Dermis blood vessel endothelial cell (primary cell): ENCODE data around the gene IRF4. TPM values are rescaled to one million over a fixed set of nuclear protein-coding genes. Genes with fewer than 3 reads are reported as not detected.

Source experiments
- DNase-seq: peaks from one replicate; pipeline ENCODE4 v3.0.0; 2010
- total RNA-seq: library from RNA; depleted of rRNA; stranded (reverse); fragments of >200 nt; gene quantifications from 2 replicates; pipeline ENCODE4 v1.2.3, GENCODE V29; 2014

The IRF4 gene
- total RNA-seq, 1 donor from 2014 or later, result not detected

DNA sequence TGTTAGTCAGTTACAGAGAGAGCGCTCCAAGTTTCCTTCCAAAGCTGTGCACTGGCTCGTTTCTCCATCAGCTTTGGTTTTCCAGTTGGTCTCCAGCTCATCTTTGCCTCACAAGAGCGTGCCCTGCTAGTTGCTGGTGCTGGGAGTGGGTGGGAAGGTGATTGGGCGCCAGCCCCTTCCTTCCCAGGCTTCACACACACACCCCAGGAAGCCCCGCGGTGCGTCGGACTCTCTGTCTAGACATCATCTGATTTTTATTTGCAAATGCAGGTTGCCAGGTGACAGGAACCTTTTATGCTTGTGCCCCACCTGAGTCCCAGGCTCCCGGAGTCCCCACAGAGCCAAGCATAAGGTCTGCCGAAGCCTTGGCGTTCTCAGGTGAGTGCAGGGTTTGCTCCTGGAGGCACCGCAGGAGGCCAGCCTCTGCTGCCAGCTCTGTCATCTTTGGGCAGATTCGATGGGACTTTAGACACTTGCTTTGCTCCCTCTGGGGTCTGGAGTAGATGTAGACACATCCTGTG is 7.1 kb downstream of the IRF4 start:
- DNase-seq, result no peak

GRCh38 chr6:399785-400534 is 8.4 kb downstream of the IRF4 start:
- no peak for DNase-seq

- no peak for DNase-seq
Observed at GRCh38 chr6:400815-401214, 9.3 kb downstream of the IRF4 start.

- no peak for DNase-seq
Observed at GRCh38 chr6:401239-401993, 9.9 kb downstream of the IRF4 start.

- DNase-seq, result no peak
Observed at GRCh38 chr6:401994-402640, 10.6 kb downstream of the IRF4 start.

- DNase-seq, result no peak
Observed at GRCh38 chr6:402901-403658, 11.5 kb downstream of the IRF4 start.

- no peak for DNase-seq
Observed at GRCh38 chr6:403659-404655, 12.4 kb downstream of the IRF4 start.

GRCh38 chr6:404685-405423 is 13.3 kb downstream of the IRF4 start:
- DNase-seq, result no peak

GRCh38 chr6:408148-408547 is 16.6 kb downstream of the IRF4 start:
- DNase-seq, result no peak

DNA sequence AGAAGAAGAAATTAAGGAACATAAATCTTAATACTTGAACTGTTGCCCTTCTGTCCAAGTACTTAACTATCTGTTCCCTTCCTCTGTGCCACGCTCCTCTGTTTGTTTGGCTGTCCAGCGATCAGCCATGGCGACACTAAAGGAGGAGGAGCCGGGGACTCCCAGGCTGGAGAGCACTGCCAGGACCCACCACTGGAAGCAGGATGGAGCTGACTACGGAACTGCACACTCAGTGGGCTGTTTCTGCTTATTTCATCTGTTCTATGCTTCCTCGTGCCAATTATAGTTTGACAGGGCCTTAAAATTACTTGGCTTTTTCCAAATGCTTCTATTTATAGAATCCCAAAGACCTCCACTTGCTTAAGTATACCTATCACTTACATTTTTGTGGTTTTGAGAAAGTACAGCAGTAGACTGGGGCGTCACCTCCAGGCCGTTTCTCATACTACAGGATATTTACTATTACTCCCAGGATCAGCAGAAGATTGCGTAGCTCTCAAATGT is 17.1 kb downstream of the IRF4 start:
- peak; percentile 54 for DNase-seq

DNA sequence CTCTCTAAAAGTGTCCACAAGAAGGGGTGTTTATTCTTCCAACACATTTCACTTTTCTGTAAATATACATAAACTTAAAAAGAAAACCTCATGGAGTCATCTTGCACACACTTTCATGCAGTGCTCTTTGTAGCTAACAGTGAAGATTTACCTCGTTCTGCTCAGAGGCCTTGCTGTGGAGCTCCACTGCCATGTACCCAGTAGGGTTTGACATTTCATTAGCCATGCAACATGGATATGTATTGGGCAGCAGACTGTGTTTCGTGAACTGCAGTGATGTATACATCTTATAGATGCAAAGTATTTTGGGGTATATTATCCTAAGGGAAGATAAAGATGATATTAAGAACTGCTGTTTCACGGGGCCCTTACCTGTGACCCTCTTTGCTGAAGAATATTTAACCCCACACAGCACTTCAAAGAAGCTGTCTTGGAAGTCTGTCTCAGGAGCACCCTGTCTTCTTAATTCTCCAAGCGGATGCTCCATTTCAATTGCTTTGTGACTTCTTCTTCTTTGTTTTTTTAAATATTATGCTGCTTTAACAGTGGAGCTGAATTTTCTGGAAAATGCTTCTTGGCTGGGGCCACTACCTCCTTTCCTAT is 17.9 kb downstream of the IRF4 start:
- DNase-seq, result no peak

- DNase-seq, result no peak
Observed at GRCh38 chr6:410555-411395, 19.2 kb downstream of the IRF4 start.

DNA sequence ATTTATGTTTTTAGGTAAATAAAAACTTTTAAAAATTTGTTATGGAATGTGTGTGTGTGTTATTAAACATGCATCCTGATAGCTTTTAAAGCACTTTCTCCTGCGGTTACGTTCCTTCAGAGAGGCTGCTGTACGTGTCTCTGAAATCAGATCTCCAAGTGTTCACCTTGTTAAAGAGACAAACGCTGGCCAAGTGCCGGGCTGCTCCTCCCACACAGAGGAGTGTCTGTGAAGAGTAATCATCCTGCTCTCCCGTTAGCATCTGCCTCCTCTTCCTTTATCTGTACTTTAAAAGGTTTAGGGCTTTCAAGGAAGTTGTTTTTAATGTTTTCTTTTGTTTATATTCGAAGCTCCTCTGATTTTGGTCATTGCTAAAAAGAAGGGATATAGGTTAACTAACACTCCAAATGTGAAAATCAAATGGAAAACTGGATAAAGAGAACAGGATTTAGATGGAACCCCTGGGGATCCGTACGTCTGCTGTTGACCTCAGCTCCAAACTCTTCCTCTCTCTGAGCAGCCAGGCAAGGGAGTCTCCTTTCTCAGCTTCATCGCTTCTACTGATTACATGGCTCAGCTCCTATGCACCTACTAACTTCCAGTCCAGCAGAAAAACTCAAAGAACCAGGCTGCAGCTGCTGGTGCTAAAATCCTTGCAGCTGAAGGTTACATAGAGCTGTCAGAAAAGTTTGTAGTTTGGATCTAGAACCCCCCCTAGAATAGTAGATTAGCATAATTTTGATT is 20.0 kb downstream of the IRF4 start:
- no peak for DNase-seq

GRCh38 chr6:412146-412886 is 20.8 kb downstream of the IRF4 start:
- DNase-seq, result no peak

- no peak for DNase-seq
Observed at GRCh38 chr6:414447-414846, 22.9 kb downstream of the IRF4 start.

DNA sequence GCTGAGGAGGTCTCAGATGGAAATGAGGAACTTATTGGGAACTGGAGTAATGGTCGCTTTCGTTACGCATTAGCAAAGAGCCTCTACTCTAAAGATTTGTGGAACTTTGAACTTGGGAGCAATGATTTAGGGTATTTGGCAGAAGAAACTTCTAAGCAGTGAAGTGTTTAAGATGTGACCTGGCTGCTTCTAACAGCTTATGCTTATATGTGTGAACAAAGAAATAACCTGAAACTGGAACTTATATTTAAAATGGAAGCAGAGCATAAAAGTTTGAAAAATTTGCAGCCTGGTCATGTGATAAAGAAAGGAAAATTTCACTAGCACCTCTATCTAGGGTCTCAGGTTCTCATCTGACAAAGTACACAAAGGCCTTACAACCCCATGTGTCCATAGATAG is 23.5 kb downstream of the IRF4 start:
- no peak for DNase-seq

GRCh38 chr6:421211-421610 is 29.7 kb downstream of the IRF4 start:
- DNase-seq, result no peak
